ENCODE data around the gene OR5T3.

Gene OR5T3

DNA sequence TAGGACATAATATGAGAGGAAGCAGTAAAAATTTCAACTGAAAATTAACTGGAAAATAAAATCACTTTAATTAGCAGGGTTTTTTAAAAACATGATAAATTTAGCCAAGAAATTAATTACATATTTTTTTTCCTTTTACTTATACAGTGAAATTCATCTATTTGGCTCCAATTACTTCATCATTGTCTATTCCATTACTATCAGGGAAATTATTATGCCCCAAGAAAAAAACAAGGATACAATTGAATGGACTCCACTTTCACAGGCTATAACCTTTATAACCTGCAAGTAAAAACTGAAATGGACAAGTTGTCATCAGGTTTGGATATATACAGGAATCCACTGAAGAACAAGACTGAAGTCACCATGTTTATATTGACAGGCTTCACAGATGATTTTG, at the start of gene OR5T3:
Gene OR5T3 (plus strand): TSS at position 301 of the 400 bp plus-strand sequence. CDS start 0 bp downstream, at position 301.
- DNase-seq = no peak

GRCh38 chr11:56207790-56208189, 44.3 kb upstream of the OR5T3 start:
- no peak for DNase-seq

DNA sequence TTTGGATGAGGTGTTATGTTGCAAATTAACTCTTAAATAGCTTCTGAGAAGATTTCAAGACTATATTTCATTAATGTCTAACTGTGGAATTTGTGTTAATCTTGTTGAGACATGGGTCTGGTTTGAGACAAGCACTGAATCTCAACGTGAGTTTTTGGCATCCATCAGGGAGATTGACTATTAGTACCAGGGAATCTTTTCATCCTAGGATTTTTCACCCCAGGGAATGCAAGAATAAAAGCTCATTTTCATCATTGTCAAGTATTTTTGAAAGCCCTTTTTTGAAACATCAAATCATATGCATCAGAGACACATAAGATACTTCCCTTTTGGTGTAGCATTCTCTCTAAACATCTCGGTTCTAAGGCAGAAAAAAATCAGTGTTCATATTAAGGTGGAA, 37.5 kb upstream of the OR5T3 start:
- no peak for DNase-seq

DNA sequence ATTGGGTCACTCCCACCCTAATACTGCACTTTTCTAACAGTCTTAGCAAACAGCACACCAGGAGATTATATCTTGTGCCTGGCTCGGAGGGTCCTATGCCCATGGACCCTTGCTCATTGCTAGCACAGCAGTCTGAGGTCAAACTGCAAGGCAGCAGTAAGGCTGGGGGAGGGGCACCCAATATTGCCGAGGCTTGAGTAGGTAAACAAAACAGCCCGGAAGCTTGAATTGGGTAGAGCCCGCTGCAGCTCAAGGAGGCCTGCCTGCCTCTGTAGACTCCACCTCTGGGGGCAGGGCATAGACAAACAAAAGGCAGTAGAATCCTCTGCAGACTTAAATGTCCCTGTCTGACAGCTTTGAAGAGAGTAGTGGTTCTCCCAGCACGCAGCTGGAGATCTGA, 32.3 kb upstream of the OR5T3 start:
- DNase-seq = peak; percentile 9

GRCh38 chr11:56234155-56234554, 17.9 kb upstream of the OR5T3 start, which contains the start of gene OR5T2:
OR5T2 (minus strand) TSS chr11:56234255; CDS start chr11:56233062, 1,193 bp downstream.
- no peak for DNase-seq

- peak; percentile 4 for DNase-seq
Measured at GRCh38 chr11:56271092-56271491, 19.0 kb downstream of the OR5T3 start.

- DNase-seq = no peak
Measured at GRCh38 chr11:56273854-56274253, 21.8 kb downstream of the OR5T3 start, which contains the start of gene OR5T1. OR5T1 (plus strand) TSS chr11:56274154; CDS start chr11:56275639, 1,485 bp downstream.

DNA sequence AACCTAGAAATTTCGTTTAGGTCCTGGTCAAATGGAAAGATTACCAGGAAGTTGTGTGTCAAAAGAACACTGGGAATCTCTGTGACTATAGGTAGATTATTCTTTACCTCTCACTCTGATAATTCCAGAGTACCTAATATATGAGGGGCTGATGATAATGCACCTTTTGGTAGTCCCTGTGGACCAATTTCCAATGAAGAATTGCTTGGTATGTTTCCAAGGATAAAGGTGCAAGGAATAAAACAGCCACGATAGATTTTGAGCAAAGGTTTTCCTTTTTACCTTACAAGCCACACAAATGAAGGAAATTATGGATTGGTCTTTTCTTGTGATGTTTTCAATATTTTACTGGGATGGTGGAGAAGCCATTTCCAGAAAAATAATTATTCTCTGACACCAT, 40.1 kb downstream of the OR5T3 start, which contains the start of gene OR8H1:
Gene OR8H1 (minus strand): TSS at position 101 of the 400 bp plus-strand sequence. CDS start 1,192 bp downstream, outside the sequence.
- no peak for DNase-seq

DNA sequence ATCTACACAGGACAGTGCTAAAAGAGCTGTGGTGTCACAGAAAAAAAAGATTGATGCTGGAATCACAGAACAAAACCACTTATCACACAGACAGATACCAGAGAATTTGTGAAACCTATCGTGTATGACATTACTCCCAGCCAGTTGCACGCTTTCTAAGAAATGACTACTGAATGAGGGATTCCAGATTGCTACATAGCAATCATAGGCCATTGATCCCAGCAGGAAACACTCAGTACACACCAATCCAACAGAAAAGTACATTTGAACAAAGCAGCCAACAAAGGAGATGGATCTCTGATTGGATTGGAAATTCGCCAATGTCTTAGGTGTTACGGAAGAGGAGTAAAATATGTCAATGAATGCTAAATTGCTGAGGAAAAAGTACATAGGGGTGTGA, 44.8 kb downstream of the OR5T3 start:
- DNase-seq = no peak

All from RPMI8226 (cell line).